GM12873 (cell line): ENCODE data around the gene WDR53.

Source experiments
- TF ChIP-seq, protein P1 (sequence below): IDR thresholded peaks from 2 replicates; pipeline ENCODE4 v1.5.1; 2012; ENCODE audit warnings: low read depth, mild to moderate bottlenecking, moderate library complexity, low read length, control low read depth; ENCODE audit not compliant: insufficient read depth; ENCODE audit errors: missing control alignments

The WDR53 gene

GRCh38 chr3:196518966-196519717, 49.2 kb downstream of the WDR53 start:
- TF ChIP-seq, protein P1, sequence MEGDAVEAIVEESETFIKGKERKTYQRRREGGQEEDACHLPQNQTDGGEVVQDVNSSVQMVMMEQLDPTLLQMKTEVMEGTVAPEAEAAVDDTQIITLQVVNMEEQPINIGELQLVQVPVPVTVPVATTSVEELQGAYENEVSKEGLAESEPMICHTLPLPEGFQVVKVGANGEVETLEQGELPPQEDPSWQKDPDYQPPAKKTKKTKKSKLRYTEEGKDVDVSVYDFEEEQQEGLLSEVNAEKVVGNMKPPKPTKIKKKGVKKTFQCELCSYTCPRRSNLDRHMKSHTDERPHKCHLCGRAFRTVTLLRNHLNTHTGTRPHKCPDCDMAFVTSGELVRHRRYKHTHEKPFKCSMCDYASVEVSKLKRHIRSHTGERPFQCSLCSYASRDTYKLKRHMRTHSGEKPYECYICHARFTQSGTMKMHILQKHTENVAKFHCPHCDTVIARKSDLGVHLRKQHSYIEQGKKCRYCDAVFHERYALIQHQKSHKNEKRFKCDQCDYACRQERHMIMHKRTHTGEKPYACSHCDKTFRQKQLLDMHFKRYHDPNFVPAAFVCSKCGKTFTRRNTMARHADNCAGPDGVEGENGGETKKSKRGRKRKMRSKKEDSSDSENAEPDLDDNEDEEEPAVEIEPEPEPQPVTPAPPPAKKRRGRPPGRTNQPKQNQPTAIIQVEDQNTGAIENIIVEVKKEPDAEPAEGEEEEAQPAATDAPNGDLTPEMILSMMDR: peak; percentile 63

- TF ChIP-seq, protein P1: no peak
Observed at GRCh38 chr3:196517919-196518318, 50.4 kb downstream of the WDR53 start.

DNA sequence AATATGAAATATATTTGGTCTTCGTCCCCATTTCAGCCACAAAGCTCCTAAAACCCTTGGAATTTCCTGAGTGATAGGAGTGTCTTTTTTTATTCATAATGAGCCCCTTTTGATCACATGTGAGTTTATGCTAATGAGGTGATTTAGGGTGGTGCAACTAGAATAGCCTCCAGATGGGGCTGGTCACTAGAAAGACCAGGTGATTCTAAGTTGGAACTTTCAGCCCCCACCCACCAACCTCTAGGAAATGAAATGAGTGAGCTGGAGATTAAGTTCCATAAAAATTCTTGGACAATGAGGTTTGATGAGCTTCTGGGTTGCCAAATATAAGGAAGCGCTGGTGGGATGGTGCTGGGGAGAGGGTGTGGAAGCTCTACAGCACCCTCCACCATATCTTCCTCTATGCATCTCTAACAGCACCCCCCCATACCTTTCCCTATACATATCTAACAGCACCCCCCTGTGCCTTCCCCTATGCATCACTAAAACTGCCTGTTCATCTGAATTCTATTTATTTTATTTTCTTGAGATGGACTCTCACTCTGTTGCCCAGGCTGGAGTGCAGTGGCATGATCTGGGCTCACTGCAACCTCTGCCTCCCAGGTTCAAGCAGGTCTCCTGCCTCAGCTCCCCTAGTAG, 51.1 kb downstream of the WDR53 start:
- TF ChIP-seq, protein P1: no peak

GRCh38 chr3:196514913-196515621, 53.3 kb downstream of the WDR53 start, which contains the start of gene SMCO1:
TSS of gene SMCO1 (minus strand) at chr3:196515346. CDS start at chr3:196515209, 137 bp downstream.
- TF ChIP-seq, protein P1: no peak

GRCh38 chr3:196514350-196514716, 54.0 kb downstream of the WDR53 start:
- TF ChIP-seq, protein P1: no peak

DNA sequence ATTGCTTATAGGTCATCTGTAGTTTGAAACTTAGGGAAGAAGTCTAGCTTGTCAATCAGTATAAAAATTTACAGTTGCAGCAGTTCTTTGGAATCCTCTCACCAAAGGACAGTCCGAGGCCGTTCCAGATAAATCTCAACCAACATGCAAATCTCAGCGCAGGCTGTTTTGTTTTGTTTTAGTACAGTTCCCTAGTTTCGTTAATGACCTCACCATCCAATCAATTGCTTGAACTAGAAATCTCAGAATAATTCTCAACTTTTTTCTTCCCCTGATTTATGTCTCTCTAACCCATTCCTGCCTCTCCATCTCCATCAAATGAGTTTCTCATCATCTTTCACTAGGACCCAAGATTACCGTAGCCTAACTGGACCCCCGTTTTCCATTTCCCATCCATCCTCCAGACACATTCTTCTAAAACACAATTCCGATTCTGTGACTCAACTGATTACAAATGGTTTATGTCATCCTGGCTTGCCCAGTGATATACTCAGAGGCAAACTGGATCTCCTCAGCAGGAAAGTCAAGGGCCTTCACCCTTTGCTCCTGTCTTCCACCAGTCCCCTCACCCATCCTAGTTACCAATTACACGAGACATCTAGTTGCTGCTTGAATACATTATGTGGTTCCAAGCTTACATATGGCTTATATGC, 54.5 kb downstream of the WDR53 start:
- TF ChIP-seq, protein P1: no peak
